ENCODE data around the gene ARSI.

The ARSI gene

GRCh38 chr5:150246429-150246828, 56.3 kb downstream of the ARSI start:
- no peak for DNase-seq

Data from right kidney (tissue), 1 donor.